Type B pancreatic cell (in vitro differentiated cells): ENCODE data around the gene IGSF8. TPM values are rescaled to one million over a fixed set of nuclear protein-coding genes. Genes with fewer than 3 reads are reported as not detected.

ENCODE experiments used
- DNase-seq: peaks from one replicate; pipeline ENCODE4 v3.0.0; 2021; ENCODE audit warnings: mixed read lengths; ENCODE audit not compliant: unreplicated experiment; ENCODE audit errors: extremely low spot score
- H3K27ac Mint-ChIP-seq: 2 replicates; pipeline ENCODE4 v1.8.0; 2021; ENCODE audit warnings: mild to moderate bottlenecking, mixed read lengths
- H3K27me3 Mint-ChIP-seq: 2 replicates; pipeline ENCODE4 v1.8.0; 2021; ENCODE audit warnings: mixed read lengths
- H3K36me3 Mint-ChIP-seq: 2 replicates; pipeline ENCODE4 v1.8.0; 2021; ENCODE audit warnings: mixed read lengths
- H3K4me1 Mint-ChIP-seq: one replicate; pipeline ENCODE4 v1.8.0; 2021; ENCODE audit warnings: mixed read lengths; ENCODE audit not compliant: unreplicated experiment
- H3K4me3 Mint-ChIP-seq: 2 replicates; pipeline ENCODE4 v1.8.0; 2021; ENCODE audit warnings: mild to moderate bottlenecking, mixed read lengths
- H3K9me3 Mint-ChIP-seq: 2 replicates; pipeline ENCODE4 v1.8.0; 2021; ENCODE audit warnings: mixed read lengths
- total RNA-seq: library from RNA; stranded (reverse); gene quantifications from 2 replicates; pipeline ENCODE4 v1.2.1, GENCODE V29; 2021; ENCODE audit warnings: low replicate concordance
- TF ChIP-seq, protein P1 (sequence below): fragments of 200-600 bp; sonication (generic); conservative IDR thresholded peaks from 2 replicates; pipeline ENCODE4 v1.5.0; 2021; ENCODE audit warnings: antibody characterized with exemption, mild to moderate bottlenecking

Gene IGSF8
- total RNA-seq, 1 donor from 2014 or later = 27.7 TPM

DNA sequence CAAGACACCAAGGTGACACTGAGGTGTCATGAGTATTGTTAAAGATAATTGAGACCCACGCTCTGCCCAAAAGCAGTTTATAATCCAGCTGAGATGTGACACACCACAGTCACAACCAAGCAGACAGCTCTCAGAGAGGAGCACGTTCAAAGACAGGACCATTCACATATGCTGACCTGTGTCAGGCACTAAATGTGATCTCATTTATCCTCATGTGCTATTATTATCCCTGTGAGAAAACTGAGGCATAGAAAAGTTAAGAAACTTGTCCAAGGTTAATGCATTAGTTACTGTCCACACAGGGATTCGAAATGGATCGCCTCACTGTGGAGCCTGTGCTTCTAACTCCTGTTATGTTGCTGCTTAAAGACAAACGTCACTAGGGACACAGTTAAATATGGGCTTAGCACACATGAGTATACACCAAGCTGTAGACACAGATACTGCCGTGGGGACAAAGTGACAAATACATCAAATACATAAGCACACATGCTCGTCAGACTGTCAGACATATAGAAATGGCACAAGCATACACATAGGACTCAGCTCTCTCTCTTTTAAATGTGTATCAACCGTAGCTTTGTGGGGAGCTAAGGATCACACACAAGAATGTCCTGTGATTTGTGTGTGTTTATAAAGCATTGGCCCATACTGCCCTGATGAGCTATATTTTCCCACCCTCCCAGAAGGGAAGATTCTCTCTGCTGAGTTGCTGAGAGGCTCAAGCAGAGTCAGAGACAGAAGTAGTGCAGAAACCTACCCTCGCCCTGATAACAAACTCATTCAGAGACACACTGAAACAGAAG is 3.5 kb upstream of the IGSF8 start:
- TF ChIP-seq, protein P1, sequence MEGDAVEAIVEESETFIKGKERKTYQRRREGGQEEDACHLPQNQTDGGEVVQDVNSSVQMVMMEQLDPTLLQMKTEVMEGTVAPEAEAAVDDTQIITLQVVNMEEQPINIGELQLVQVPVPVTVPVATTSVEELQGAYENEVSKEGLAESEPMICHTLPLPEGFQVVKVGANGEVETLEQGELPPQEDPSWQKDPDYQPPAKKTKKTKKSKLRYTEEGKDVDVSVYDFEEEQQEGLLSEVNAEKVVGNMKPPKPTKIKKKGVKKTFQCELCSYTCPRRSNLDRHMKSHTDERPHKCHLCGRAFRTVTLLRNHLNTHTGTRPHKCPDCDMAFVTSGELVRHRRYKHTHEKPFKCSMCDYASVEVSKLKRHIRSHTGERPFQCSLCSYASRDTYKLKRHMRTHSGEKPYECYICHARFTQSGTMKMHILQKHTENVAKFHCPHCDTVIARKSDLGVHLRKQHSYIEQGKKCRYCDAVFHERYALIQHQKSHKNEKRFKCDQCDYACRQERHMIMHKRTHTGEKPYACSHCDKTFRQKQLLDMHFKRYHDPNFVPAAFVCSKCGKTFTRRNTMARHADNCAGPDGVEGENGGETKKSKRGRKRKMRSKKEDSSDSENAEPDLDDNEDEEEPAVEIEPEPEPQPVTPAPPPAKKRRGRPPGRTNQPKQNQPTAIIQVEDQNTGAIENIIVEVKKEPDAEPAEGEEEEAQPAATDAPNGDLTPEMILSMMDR = no peak
- Mint-ChIP-seq H3K4me1 (peaks cover 67% of the 10 kb centered on the region), H3K9me3 (no peaks in the 10 kb centered on the region), H3K27ac (peak overlapping the region; percentile 61), H3K36me3 (no peaks in the 10 kb centered on the region), H3K27me3 (no peaks in the 10 kb centered on the region), H3K4me3 (no peak overlapping the region)
- no peak for DNase-seq

DNA sequence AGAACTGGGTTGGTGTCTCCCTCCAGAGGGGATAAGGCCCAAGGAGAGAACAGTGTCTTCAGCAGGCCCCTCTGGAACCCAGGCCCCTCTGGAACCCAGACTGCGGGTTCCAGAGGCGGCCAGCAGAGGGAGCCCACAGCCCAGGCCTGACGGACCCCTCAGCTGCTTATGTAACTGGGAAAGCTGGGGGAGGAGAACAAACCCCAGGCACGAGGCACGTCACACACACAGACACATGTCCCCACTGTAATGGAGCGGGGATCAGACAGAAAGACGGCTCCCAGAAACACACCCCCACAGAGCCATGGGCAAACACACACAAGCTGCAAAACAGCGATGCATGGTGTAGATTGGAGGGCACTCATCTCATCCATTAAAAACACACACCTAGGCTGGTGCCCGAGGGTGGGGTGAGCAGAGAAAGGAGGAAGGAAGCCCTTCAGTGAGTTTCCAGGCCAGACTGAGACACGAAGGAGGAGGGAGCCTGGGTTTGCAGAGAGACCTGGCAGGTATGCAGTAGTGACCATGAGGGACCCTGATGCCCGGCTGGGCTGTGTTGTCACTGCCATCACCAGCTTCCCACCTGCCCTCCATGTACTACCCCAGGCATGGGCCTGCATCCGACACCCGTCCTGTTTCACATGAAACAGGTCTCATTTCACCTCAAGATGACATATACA is 2.8 kb upstream of the IGSF8 start:
- Mint-ChIP-seq H3K27me3 (no peaks in the 10 kb centered on the region), H3K36me3 (no peaks in the 10 kb centered on the region), H3K4me3 (peak overlapping the region; percentile 77), H3K9me3 (no peaks in the 10 kb centered on the region), H3K27ac (peak overlapping the region; percentile 90), H3K4me1 (peaks cover 60% of the 10 kb centered on the region)
- TF ChIP-seq, protein P1 = peak; percentile 93
- peak; percentile 85 for DNase-seq

GRCh38 chr1:160099716-160100375 is 1.4 kb upstream of the IGSF8 start:
- TF ChIP-seq, protein P1 = no peak
- Mint-ChIP-seq H3K27ac (peak overlapping the region; percentile 92), H3K4me1 (peaks cover 58% of the 10 kb centered on the region), H3K9me3 (no peaks in the 10 kb centered on the region), H3K4me3 (peak overlapping the region; percentile 83), H3K36me3 (no peaks in the 10 kb centered on the region), H3K27me3 (no peaks in the 10 kb centered on the region)
- no peak for DNase-seq

- peak; percentile 96 for DNase-seq
- no peaks in the 10 kb centered on the region for H3K27me3 Mint-ChIP-seq
- peaks cover 50% of the 10 kb centered on the region for H3K4me1 Mint-ChIP-seq
- H3K4me3 Mint-ChIP-seq = peak overlapping the region; percentile 83
- TF ChIP-seq, protein P1 = no peak
- H3K27ac Mint-ChIP-seq = peak overlapping the region; percentile 92
- no peaks in the 10 kb centered on the region for H3K9me3 Mint-ChIP-seq
- H3K36me3 Mint-ChIP-seq = no peaks in the 10 kb centered on the region
Measured at GRCh38 chr1:160098852-160099561, 588 bp upstream of the IGSF8 start.

DNA sequence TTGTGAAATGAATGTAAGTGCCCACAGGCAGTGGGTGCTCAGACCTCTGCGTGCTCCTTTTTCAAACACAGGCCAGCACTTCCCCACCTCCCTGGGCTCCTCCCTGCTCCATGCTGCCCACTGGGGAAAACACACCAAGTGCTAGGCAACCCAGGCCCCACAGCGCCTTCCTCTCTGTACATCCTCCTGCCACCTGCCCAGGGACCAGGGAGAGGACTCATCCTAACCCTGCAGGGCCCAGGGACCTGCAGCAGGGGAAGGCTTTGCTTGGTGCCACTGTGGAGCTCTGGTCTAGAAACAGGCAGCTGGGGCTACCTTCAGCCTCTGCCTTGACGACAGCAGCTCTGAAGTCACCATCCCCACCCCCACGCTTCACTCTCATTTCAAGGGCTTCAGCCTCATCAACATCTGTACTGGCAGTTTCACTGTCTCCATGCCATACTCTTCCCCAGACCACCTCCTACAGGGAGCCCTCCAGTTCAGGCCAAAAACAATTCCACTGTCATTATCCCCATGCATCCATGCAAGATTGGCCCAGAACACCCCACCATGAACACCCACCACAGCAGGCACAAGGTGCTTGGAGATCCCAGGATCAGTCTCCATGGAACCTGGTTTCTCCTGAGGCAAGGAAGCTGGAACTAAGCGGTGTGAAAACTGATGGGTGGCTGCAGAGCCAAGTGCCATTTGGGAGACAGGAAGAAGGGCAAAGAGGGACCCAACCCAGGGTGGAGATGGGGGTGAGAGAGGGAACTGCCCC is 1.1 kb downstream of the IGSF8 start:
- Mint-ChIP-seq H3K4me3 (peak overlapping the region; percentile 88), H3K27ac (peak overlapping the region; percentile 57), H3K9me3 (no peaks in the 10 kb centered on the region), H3K27me3 (no peaks in the 10 kb centered on the region), H3K36me3 (no peaks in the 10 kb centered on the region), H3K4me1 (peaks cover 34% of the 10 kb centered on the region)
- DNase-seq = no peak
- TF ChIP-seq, protein P1 = no peak
